Nephron progenitor cell (in vitro differentiated cells): Measurements from ENCODE around the gene PDE4A.

ENCODE experiments used
- DNase-seq: peaks from one replicate; pipeline ENCODE4 v3.0.0; 2021
- H3K27ac Mint-ChIP-seq: 2 replicates; pipeline ENCODE4 v1.8.0; 2021; ENCODE audit warnings: mild to moderate bottlenecking, moderate library complexity, mixed read lengths
- H3K27me3 Mint-ChIP-seq: 2 replicates; pipeline ENCODE4 v1.8.0; 2021; ENCODE audit warnings: mild to moderate bottlenecking, low read depth, mixed read lengths; ENCODE audit not compliant: poor library complexity
- H3K36me3 Mint-ChIP-seq: 2 replicates; pipeline ENCODE4 v1.8.0; 2021; ENCODE audit warnings: low read depth, mixed read lengths
- H3K4me1 Mint-ChIP-seq: 2 replicates; pipeline ENCODE4 v1.8.0; 2021; ENCODE audit warnings: mixed read lengths
- H3K4me3 Mint-ChIP-seq: 2 replicates; pipeline ENCODE4 v1.8.0; 2021; ENCODE audit warnings: mild to moderate bottlenecking, moderate library complexity, mixed read lengths
- H3K9me3 Mint-ChIP-seq: 2 replicates; pipeline ENCODE4 v1.8.0; 2021; ENCODE audit warnings: mild to moderate bottlenecking, moderate library complexity, mixed read lengths
- TF ChIP-seq, protein P1 (sequence below): fragments of 200-600 bp; sonication (generic); IDR thresholded peaks from 2 replicates; pipeline ENCODE4 v1.5.0; 2021; ENCODE audit warnings: antibody characterized with exemption

Gene PDE4A

GRCh38 chr19:10517361-10517759 is 97.0 kb downstream of the PDE4A start, which contains the start of gene S1PR5:
TSS of gene S1PR5 (minus strand) at chr19:10517447. CDS start at chr19:10515011, 2,436 bp downstream.
- peak within 1 kb of the TSS; percentile 92 for H3K4me3 Mint-ChIP-seq
- peaks cover 46% of the 10 kb centered on the region for H3K4me1 Mint-ChIP-seq
- peak within 1 kb of the TSS; percentile 90 for H3K27ac Mint-ChIP-seq
- H3K36me3 Mint-ChIP-seq: peaks cover 11% of the 10 kb centered on the region
- no peaks in the 10 kb centered on the region for H3K9me3 Mint-ChIP-seq
- peaks cover 46% of the 10 kb centered on the region for H3K27me3 Mint-ChIP-seq
- DNase-seq: peak; percentile 73
- TF ChIP-seq, protein P1, sequence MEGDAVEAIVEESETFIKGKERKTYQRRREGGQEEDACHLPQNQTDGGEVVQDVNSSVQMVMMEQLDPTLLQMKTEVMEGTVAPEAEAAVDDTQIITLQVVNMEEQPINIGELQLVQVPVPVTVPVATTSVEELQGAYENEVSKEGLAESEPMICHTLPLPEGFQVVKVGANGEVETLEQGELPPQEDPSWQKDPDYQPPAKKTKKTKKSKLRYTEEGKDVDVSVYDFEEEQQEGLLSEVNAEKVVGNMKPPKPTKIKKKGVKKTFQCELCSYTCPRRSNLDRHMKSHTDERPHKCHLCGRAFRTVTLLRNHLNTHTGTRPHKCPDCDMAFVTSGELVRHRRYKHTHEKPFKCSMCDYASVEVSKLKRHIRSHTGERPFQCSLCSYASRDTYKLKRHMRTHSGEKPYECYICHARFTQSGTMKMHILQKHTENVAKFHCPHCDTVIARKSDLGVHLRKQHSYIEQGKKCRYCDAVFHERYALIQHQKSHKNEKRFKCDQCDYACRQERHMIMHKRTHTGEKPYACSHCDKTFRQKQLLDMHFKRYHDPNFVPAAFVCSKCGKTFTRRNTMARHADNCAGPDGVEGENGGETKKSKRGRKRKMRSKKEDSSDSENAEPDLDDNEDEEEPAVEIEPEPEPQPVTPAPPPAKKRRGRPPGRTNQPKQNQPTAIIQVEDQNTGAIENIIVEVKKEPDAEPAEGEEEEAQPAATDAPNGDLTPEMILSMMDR: no peak

- Mint-ChIP-seq H3K4me1 (peaks cover 47% of the 10 kb centered on the region), H3K4me3 (peak overlapping the region; percentile 86), H3K9me3 (no peaks in the 10 kb centered on the region), H3K27ac (peak overlapping the region; percentile 90), H3K27me3 (peaks cover 40% of the 10 kb centered on the region), H3K36me3 (peaks cover 11% of the 10 kb centered on the region)
- peak; percentile 69 for DNase-seq
- TF ChIP-seq, protein P1: no peak
These were observed 97.6 kb downstream of the PDE4A start for GRCh38 chr19:10517760-10518443.

DNA sequence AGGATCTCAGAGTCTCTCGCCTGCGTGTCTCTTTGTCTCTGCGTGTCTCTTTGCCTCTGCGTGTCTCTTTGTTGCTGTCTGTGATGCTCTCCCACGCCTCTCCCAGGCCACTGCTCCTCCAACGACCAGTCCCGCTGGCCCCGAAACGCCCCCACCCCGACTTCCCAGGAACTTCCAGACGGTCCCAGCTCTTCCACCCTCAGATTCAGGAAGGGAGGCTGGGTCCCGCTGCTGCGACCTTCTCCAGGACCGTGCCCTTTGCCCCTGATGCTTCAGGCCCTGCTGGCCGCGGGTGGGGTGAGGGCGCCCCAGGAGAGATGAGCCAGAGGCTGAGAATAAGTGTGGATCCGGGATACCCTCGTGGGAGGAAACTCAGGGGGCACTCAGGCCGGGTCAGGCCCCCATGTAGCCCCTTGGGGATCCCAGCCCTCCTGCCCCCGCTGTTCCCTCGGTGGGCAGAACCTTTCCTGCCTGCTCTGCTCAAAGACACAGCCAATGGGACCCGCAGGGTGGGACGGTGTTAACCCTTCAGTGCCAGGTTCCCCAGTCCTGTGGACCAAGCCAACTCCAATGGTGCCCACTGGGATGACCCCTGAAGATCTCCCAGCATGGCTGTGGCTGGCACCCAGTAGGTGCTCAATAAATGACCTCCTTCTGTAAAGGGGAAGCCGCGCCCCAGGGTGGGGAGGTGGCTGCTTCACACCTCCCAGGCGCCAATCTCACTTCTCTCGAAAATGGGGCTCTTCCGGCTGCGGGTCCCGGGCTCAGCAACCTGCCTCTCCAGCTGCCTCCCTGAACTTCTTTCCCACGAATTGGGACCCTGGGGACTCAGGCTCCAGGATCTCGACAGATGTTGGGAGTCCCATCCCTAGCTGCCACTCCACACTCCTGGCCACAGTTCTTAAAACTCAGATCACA is 98.4 kb downstream of the PDE4A start:
- Mint-ChIP-seq H3K36me3 (peaks cover 3% of the 10 kb centered on the region), H3K9me3 (no peaks in the 10 kb centered on the region), H3K4me3 (peak overlapping the region; percentile 86), H3K27me3 (peaks cover 33% of the 10 kb centered on the region), H3K4me1 (peaks cover 47% of the 10 kb centered on the region), H3K27ac (no peak overlapping the region)
- TF ChIP-seq, protein P1: no peak
- peak; percentile 25 for DNase-seq
